SK-N-SH treated with all-trans-retinoic acid at 6 μM for 48 hours (cell line): Measurements from ENCODE around the gene TDRD3.
"Not testable (repeated sequence)": the region's sequence is repeated elsewhere in the genome, so short reads cannot be mapped to it uniquely, and the experiment has no call there.

Experiments
- ARNTL ChIP-seq: fragments of 450-650 bp; formaldehyde crosslinking; IDR thresholded peaks from 2 replicates; pipeline ENCODE4 v1.5.0; 2020; ENCODE audit warnings: low read depth, mild to moderate bottlenecking, moderate library complexity, borderline replicate concordance
- CSDC2 ChIP-seq: fragments of 250-450 bp; sonication (Bioruptor Pico); IDR thresholded peaks from 2 replicates; pipeline ENCODE4 v1.5.0; 2020; ENCODE audit warnings: mild to moderate bottlenecking, moderate library complexity
- RARB ChIP-seq: fragments of 250-450 bp; sonication (Bioruptor Pico); IDR thresholded peaks from 2 replicates; pipeline ENCODE4 v1.8.0; 2021; ENCODE audit warnings: mild to moderate bottlenecking, moderate library complexity
- TCF4 ChIP-seq: fragments of 250-450 bp; sonication (Bioruptor Pico); IDR thresholded peaks from 2 replicates; pipeline ENCODE4 v1.8.0; 2021; ENCODE audit warnings: mild to moderate bottlenecking, moderate library complexity, borderline replicate concordance
- TOX ChIP-seq: fragments of 250-450 bp; sonication (Bioruptor Pico); IDR thresholded peaks from 2 replicates; pipeline ENCODE4 v1.8.0; 2021; ENCODE audit warnings: mild to moderate bottlenecking, moderate library complexity, borderline replicate concordance
- ZC3H10 ChIP-seq: fragments of 250-450 bp; sonication (Bioruptor Pico); IDR thresholded peaks from 2 replicates; pipeline ENCODE4 v1.5.1; 2021; ENCODE audit warnings: mild to moderate bottlenecking, moderate library complexity
- ZFP3 ChIP-seq: fragments of 250-450 bp; sonication (Bioruptor Pico); IDR thresholded peaks from 2 replicates; pipeline ENCODE4 v1.5.0; 2020; ENCODE audit warnings: mild to moderate bottlenecking, moderate library complexity
- ZFP30 ChIP-seq: fragments of 450-650 bp; formaldehyde crosslinking; IDR thresholded peaks from 2 replicates; pipeline ENCODE4 v1.5.0; 2022; ENCODE audit warnings: mild to moderate bottlenecking, moderate library complexity
- ZNF565 ChIP-seq: fragments of 450-650 bp; formaldehyde crosslinking; conservative IDR thresholded peaks from 2 replicates; pipeline ENCODE4 v1.5.0; 2020; ENCODE audit warnings: low read depth, mild to moderate bottlenecking, moderate library complexity
- ZNF70 ChIP-seq: fragments of 450-650 bp; formaldehyde crosslinking; IDR thresholded peaks from 2 replicates; pipeline ENCODE4 v1.5.0; 2020; ENCODE audit warnings: mild to moderate bottlenecking, moderate library complexity
- ZNF8 ChIP-seq: fragments of 450-650 bp; formaldehyde crosslinking; IDR thresholded peaks from 2 replicates; pipeline ENCODE4 v1.5.0; 2020; ENCODE audit warnings: mild to moderate bottlenecking, moderate library complexity
- TF ChIP-seq, protein P1 (sequence below): fragments of 250-450 bp; sonication (Bioruptor Pico); IDR thresholded peaks from 2 replicates; pipeline ENCODE4 v1.8.0; 2020; ENCODE audit warnings: mild to moderate bottlenecking, moderate library complexity, borderline replicate concordance
- TF ChIP-seq, protein P2 (sequence below): fragments of 250-450 bp; sonication (Bioruptor Pico); IDR thresholded peaks from 2 replicates; pipeline ENCODE4 v1.5.1; 2021; ENCODE audit warnings: mild to moderate bottlenecking, moderate library complexity
- TF ChIP-seq, protein P3 (sequence below): fragments of 250-450 bp; sonication (Bioruptor Pico); IDR thresholded peaks from 2 replicates; pipeline ENCODE4 v1.5.1; 2020; ENCODE audit warnings: low read depth, mild to moderate bottlenecking, moderate library complexity

DNA sequence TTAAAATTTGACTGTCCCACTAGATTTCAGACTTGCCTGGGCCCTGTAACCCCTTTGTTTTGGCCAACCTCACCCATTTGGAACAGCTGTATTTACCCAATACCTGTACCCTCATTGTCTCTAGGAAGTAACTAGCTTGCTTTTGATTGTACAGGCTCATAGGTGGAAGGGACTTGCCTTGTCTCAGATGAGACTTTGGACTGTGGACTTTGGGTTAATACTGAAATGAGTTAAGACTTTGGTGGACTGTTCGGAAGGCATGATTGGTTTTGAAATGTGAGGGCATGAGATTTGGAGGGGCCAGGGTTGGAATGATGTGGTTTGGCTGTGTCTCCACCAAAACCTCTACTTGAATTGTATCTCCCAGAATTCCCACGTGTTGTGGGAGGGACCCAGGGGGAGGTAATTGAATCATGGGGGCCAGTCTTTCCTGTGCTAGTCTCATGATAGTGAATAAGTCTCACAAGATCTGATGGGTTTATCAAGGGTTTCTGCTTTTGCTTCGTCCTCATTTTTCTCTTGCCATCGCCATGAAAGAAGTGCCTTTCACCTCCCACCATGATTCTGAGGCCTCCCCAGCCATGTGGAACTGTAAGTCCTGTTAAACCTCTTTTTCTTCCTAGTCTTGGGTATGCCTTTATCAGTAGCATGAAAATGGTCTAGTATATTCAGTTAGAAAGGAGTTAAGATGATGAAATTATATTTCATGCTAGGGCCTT lies 12.7 kb downstream of the TDRD3 start:
- TF ChIP-seq, protein P1, sequence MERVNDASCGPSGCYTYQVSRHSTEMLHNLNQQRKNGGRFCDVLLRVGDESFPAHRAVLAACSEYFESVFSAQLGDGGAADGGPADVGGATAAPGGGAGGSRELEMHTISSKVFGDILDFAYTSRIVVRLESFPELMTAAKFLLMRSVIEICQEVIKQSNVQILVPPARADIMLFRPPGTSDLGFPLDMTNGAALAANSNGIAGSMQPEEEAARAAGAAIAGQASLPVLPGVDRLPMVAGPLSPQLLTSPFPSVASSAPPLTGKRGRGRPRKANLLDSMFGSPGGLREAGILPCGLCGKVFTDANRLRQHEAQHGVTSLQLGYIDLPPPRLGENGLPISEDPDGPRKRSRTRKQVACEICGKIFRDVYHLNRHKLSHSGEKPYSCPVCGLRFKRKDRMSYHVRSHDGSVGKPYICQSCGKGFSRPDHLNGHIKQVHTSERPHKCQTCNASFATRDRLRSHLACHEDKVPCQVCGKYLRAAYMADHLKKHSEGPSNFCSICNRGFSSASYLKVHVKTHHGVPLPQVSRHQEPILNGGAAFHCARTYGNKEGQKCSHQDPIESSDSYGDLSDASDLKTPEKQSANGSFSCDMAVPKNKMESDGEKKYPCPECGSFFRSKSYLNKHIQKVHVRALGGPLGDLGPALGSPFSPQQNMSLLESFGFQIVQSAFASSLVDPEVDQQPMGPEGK (CRISPR knock-in tag) = not testable (repeated sequence)
- TF ChIP-seq ZFP3 (CRISPR knock-in tag); ARNTL (CRISPR knock-in tag); ZC3H10 (CRISPR knock-in tag); ZNF8; RARB (CRISPR knock-in tag); TOX (CRISPR knock-in tag); ZFP30 (CRISPR knock-in tag); TCF4 (CRISPR knock-in tag); CSDC2 (CRISPR knock-in tag); ZNF565; ZNF70 (CRISPR knock-in tag): not testable (repeated sequence)
- TF ChIP-seq, protein P2, sequence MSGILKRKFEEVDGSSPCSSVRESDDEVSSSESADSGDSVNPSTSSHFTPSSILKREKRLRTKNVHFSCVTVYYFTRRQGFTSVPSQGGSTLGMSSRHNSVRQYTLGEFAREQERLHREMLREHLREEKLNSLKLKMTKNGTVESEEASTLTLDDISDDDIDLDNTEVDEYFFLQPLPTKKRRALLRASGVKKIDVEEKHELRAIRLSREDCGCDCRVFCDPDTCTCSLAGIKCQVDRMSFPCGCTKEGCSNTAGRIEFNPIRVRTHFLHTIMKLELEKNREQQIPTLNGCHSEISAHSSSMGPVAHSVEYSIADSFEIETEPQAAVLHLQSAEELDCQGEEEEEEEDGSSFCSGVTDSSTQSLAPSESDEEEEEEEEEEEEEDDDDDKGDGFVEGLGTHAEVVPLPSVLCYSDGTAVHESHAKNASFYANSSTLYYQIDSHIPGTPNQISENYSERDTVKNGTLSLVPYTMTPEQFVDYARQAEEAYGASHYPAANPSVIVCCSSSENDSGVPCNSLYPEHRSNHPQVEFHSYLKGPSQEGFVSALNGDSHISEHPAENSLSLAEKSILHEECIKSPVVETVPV (CRISPR knock-in tag) = not testable (repeated sequence)
- TF ChIP-seq, protein P3, sequence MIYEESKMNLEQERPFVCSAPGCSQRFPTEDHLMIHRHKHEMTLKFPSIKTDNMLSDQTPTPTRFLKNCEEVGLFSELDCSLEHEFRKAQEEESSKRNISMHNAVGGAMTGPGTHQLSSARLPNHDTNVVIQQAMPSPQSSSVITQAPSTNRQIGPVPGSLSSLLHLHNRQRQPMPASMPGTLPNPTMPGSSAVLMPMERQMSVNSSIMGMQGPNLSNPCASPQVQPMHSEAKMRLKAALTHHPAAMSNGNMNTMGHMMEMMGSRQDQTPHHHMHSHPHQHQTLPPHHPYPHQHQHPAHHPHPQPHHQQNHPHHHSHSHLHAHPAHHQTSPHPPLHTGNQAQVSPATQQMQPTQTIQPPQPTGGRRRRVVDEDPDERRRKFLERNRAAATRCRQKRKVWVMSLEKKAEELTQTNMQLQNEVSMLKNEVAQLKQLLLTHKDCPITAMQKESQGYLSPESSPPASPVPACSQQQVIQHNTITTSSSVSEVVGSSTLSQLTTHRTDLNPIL = not testable (repeated sequence)
